HUES6 (cell line): Measurements from ENCODE around the gene NRN1.
"Not testable (repeated sequence)": the region's sequence is repeated elsewhere in the genome, so short reads cannot be mapped to it uniquely, and the experiment has no call there.

ENCODE experiments used
- H3K27ac ChIP-seq: 2 replicates; pipeline ENCODE4 v1.7.0; 2013; ENCODE audit warnings: low read depth, mild to moderate bottlenecking, low read length, inconsistent platforms
- H3K27me3 ChIP-seq: 2 replicates; pipeline ENCODE4 v1.6.1; 2013; ENCODE audit warnings: low read length; ENCODE audit not compliant: control insufficient read depth, insufficient read depth
- H3K36me3 ChIP-seq: 2 replicates; pipeline ENCODE4 v1.6.1; 2013; ENCODE audit warnings: low read length; ENCODE audit not compliant: control insufficient read depth, insufficient read depth
- H3K4me1 ChIP-seq: 2 replicates; pipeline ENCODE4 v1.6.1; 2013; ENCODE audit warnings: low read length; ENCODE audit not compliant: control insufficient read depth, insufficient read depth
- H3K4me3 ChIP-seq: 2 replicates; pipeline ENCODE4 v1.5.1; 2013; ENCODE audit warnings: low read depth, low read length
- H3K9ac ChIP-seq: one replicate; pipeline ENCODE4 v1.6.1; 2013; ENCODE audit warnings: mild to moderate bottlenecking, low read length
- H3K9me3 ChIP-seq: 2 replicates; pipeline ENCODE4 v1.6.1; 2013; ENCODE audit warnings: low read depth, low read length; ENCODE audit not compliant: control insufficient read depth, insufficient read depth

NRN1 gene

GRCh38 chr6:5968817-5969734 is 37.6 kb downstream of the NRN1 start:
- no peak overlapping the region for H3K9ac ChIP-seq
- H3K27ac ChIP-seq = no peak overlapping the region
- peaks cover 6% of the 10 kb centered on the region for H3K4me1 ChIP-seq
- H3K27me3 ChIP-seq = no peaks in the 10 kb centered on the region
- H3K9me3 ChIP-seq = no peaks in the 10 kb centered on the region
- no peak overlapping the region for H3K4me3 ChIP-seq
- H3K36me3 ChIP-seq = no peaks in the 10 kb centered on the region

DNA sequence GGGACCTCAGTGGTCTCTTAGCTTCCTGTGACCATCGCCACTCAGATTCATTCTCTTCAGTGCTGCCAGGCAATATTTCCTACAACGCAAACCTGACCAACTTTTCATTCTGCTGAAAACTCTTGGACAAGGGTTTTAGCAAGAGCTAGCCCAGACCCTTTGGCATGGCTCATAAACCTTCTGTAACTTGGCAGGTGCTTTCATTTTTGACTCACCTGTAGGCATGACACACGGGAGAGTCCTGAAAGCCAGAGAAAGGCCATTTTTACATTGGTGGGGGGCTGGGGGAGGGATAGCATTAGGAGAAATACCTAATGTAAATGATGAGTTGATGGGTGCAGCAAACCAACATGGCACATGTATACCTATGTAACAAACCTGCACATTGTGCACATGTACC is 38.7 kb downstream of the NRN1 start:
- not testable (repeated sequence) for H3K9me3 ChIP-seq, H3K36me3 ChIP-seq, H3K9ac ChIP-seq, H3K27ac ChIP-seq, H3K27me3 ChIP-seq, H3K4me1 ChIP-seq, H3K4me3 ChIP-seq

DNA sequence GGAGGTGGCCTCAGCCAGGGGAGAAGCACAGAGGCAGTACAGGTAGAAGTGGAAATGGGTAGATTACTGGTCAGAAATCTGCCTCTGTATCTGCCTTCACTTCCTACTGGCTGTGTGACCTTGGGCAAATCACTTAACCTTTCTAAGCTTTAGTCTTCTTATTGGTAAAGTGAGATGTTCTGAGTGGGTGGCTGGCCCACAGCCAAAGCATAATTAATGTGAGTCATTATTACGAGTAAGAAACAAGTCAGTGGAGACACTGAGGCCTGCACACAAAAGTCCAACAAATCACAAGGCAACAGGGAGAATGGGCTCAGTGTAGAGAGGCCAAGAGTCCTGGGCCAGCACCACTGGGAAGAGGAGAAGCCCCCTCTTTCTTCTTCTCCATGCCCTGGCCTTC is 39.1 kb downstream of the NRN1 start:
- Histone ChIP-seq H3K27me3 (no peaks in the 10 kb centered on the region), H3K9ac (no peak overlapping the region), H3K36me3 (no peaks in the 10 kb centered on the region), H3K4me1 (peaks cover 6% of the 10 kb centered on the region), H3K9me3 (no peaks in the 10 kb centered on the region), H3K27ac (no peak overlapping the region), H3K4me3 (no peak overlapping the region)

DNA sequence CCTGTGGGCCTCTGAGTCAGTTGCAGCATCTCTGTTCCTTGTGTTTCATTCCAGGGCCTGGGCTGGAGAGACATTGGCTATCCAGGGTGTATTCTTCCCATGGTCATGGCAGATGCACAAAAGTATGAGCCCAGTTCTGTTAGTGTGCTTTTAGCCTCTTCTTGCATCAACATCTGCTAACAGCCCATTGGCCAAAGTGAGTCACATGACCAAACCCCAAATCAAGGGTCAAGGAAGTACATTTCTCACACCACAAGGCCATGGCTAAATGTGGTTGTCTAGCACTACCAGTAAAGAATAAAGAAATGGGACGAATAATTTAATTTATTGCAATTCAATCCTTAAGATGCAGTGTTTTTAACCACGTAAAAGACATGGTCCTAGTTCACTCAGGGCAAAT is 43.9 kb downstream of the NRN1 start:
- Histone ChIP-seq H3K4me3 (no peak overlapping the region), H3K27ac (no peak overlapping the region), H3K36me3 (no peaks in the 10 kb centered on the region), H3K27me3 (peaks cover 2% of the 10 kb centered on the region; the same call in 1 of the 2 replicates), H3K9ac (no peak overlapping the region), H3K4me1 (peaks cover 3% of the 10 kb centered on the region; the same call in 1 of the 2 replicates), H3K9me3 (no peaks in the 10 kb centered on the region)

GRCh38 chr6:5961836-5962235 is 44.9 kb downstream of the NRN1 start:
- no peak overlapping the region for H3K27ac ChIP-seq
- H3K4me1 ChIP-seq = peaks cover 11% of the 10 kb centered on the region
- no peaks in the 10 kb centered on the region for H3K9me3 ChIP-seq
- peaks cover 2% of the 10 kb centered on the region; the same call in 1 of the 2 replicates for H3K27me3 ChIP-seq
- no peak overlapping the region for H3K9ac ChIP-seq
- H3K4me3 ChIP-seq = no peak overlapping the region
- H3K36me3 ChIP-seq = no peaks in the 10 kb centered on the region

GRCh38 chr6:5960456-5960855 is 46.3 kb downstream of the NRN1 start:
- Histone ChIP-seq H3K4me3 (no peak overlapping the region), H3K4me1 (peaks cover 13% of the 10 kb centered on the region), H3K36me3 (no peaks in the 10 kb centered on the region), H3K9ac (no peak overlapping the region), H3K27me3 (peaks cover 2% of the 10 kb centered on the region; the same call in 1 of the 2 replicates), H3K9me3 (no peaks in the 10 kb centered on the region), H3K27ac (no peak overlapping the region)

GRCh38 chr6:5958921-5959320 is 47.8 kb downstream of the NRN1 start:
- Histone ChIP-seq H3K4me3 (no peak overlapping the region), H3K9ac (no peak overlapping the region), H3K4me1 (peaks cover 13% of the 10 kb centered on the region), H3K9me3 (no peaks in the 10 kb centered on the region), H3K27ac (no peak overlapping the region), H3K27me3 (peaks cover 2% of the 10 kb centered on the region; the same call in 1 of the 2 replicates), H3K36me3 (no peaks in the 10 kb centered on the region)

DNA sequence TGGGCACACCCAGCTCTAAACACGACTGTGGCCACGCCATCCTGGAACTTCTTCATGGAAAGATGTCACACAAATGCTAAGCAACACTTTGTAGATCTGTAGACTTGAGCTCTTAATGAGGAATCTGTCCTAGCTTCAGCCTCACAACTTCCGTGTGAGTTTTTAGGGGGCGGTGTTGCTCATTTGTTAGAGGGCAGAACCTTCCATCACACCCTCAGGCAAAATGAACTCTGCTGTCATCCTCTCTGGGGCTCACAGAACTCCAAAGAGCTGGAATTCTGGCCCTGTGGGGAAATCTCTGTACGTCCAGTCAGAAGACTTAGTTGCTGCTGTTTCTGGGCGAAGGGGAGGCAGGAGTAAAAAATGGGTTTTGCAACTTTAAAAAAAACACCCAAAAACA is 49.8 kb downstream of the NRN1 start:
- Histone ChIP-seq H3K9ac (no peak overlapping the region), H3K27me3 (peaks cover 2% of the 10 kb centered on the region; the same call in 1 of the 2 replicates), H3K4me3 (no peak overlapping the region), H3K36me3 (no peaks in the 10 kb centered on the region), H3K9me3 (no peaks in the 10 kb centered on the region), H3K4me1 (peaks cover 13% of the 10 kb centered on the region), H3K27ac (no peak overlapping the region)

DNA sequence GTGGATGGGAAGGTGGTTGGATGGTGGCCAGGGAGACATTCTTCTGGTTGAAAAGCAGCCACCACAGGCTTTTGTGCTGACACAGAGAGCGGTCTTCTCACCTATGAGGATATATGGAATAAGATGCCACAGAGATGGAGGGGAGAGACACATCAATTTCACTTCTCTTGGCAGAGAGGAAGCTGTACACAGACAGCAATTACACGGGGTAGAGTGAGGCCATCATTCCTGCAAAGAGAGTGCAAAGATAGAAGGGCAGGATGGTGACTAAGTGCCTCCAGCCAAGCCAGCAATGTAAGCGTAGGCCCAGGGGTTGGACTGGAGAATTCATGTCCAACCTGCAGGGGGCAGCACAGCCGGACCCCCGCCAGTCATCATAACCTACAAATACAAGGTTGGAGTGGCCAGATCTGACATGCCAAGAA is 56.4 kb downstream of the NRN1 start:
- H3K27me3 ChIP-seq = no peaks in the 10 kb centered on the region
- no peaks in the 10 kb centered on the region for H3K36me3 ChIP-seq
- H3K4me3 ChIP-seq = no peak overlapping the region
- no peak overlapping the region for H3K9ac ChIP-seq
- no peaks in the 10 kb centered on the region for H3K4me1 ChIP-seq
- no peaks in the 10 kb centered on the region for H3K9me3 ChIP-seq
- H3K27ac ChIP-seq = no peak overlapping the region
